Activated naive CD4-positive, alpha-beta T cell treated with anti-CD3 and anti-CD28 coated beads, Interleukin-2, amount 10 ng/mL, durations not matched to agents 7 days and 5 days (primary cell): ENCODE results near the gene GAB2.

Experiments used
- CTCF ChIA-PET: fragments of 350-600 bp; sonication (Branson Sonifier 250); formaldehyde crosslinking; loops from one replicate; lab custom pipeline; 2021; ENCODE audit warnings: antibody characterized with exemption; lab: Charles Lee
- DNase-seq: peaks from one replicate; pipeline ENCODE4 v3.0.0-alpha.2; 2020
- H3K27ac Mint-ChIP-seq: one replicate; pipeline ENCODE4 v1.8.0; 2021; ENCODE audit warnings: mild to moderate bottlenecking, moderate library complexity, mixed read lengths
- H3K27me3 Mint-ChIP-seq: one replicate; pipeline ENCODE4 v1.8.0; 2021; ENCODE audit warnings: mild to moderate bottlenecking, mixed read lengths
- H3K36me3 Mint-ChIP-seq: one replicate; pipeline ENCODE4 v1.8.0; 2021; ENCODE audit warnings: mixed read lengths
- H3K4me1 Mint-ChIP-seq: one replicate; pipeline ENCODE4 v1.8.0; 2021; ENCODE audit warnings: mixed read lengths
- H3K4me3 Mint-ChIP-seq: one replicate; pipeline ENCODE4 v1.8.0; 2021; ENCODE audit warnings: mild to moderate bottlenecking, moderate library complexity, mixed read lengths
- H3K9me3 Mint-ChIP-seq: one replicate; pipeline ENCODE4 v1.8.0; 2021; ENCODE audit warnings: mixed read lengths

Gene GAB2

DNA sequence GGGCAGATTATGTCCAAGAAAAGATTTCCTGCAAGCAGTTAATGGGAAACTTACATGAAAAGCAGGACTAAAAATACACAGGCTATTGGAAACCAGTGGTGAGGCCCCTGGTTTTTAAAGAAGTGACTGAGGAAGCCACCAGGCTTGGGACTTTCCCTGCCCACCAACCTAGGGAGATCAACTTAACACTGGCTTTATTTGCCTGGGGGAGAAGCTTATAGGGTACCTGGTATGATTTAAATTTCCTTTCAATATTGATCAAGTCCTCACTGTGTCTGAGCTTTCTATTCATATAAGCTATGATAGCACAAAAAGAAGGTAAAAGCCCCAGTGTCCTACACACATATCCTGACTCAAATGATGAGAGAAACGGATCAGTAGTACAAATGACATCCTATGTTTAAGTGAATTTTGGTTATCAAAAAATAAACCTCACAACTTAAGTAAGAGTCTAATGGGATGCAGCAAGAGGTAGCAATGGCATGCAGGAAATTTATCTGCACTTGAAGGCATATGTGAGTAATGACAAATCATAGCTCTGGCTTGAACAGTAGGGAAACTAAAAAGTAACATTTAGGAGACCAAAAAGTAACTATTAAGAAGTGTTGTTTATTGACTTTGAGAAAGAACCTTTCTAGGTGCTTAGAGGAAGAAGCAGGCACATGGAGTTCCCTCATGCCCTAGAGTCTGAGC, 85.3 kb downstream of the GAB2 start:
- Mint-ChIP-seq H3K36me3 (peaks cover 24% of the 10 kb centered on the region), H3K27ac (peak overlapping the region; percentile 9), H3K4me3 (no peak overlapping the region), H3K4me1 (peaks cover 32% of the 10 kb centered on the region), H3K27me3 (no peaks in the 10 kb centered on the region), H3K9me3 (no peaks in the 10 kb centered on the region)
- CTCF ChIA-PET, result interaction anchor here (1.4 kb wide), 1 partner anchor 40 kb away, joined by 4 read pairs; no protein-coding TSS in a partner anchor
- no peak for DNase-seq

DNA sequence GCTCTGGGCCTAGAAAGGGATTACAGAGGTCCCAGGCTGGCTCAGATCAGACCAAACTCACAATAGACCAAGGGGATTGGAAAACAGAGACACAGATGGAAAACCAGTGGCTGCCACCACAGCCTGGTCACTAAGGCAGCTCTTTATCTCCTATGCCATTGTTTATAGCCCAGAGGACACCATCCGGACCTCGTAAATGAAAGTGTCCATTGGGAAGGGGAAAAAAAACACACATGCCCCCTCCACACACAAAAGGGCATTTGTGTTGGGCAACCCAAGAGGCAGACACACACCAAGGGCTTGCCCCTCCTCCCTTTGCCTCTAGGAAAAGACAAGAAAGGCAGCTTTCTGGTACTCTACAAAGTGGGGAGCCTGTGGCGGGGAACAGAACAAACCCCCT, 85.9 kb downstream of the GAB2 start:
- Mint-ChIP-seq H3K9me3 (no peaks in the 10 kb centered on the region), H3K4me3 (no peak overlapping the region), H3K36me3 (peaks cover 28% of the 10 kb centered on the region), H3K4me1 (peaks cover 32% of the 10 kb centered on the region), H3K27ac (no peak overlapping the region), H3K27me3 (no peaks in the 10 kb centered on the region)
- no peak for DNase-seq
- CTCF ChIA-PET, result no interaction called here

DNA sequence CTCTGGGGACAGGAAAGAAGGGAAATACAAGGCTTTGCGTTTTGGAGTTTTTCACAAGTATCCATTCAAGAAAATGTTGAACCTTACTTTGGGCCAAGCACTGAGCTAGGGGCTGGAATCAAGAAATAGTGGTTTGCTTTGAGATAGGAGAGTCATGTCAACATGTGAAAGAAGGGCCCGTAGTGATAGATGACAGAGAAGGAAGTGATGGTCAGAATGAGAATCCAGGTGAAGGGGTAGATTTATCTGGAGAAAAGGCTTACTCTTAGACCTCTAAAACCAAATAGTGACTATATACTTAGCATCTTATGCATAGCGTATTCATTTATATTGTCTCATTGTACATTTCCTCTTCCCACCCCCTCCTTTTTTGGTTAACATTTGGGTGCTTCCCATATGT, 87.3 kb downstream of the GAB2 start:
- CTCF ChIA-PET, result no interaction called here
- H3K27me3 Mint-ChIP-seq, result no peaks in the 10 kb centered on the region

DNA sequence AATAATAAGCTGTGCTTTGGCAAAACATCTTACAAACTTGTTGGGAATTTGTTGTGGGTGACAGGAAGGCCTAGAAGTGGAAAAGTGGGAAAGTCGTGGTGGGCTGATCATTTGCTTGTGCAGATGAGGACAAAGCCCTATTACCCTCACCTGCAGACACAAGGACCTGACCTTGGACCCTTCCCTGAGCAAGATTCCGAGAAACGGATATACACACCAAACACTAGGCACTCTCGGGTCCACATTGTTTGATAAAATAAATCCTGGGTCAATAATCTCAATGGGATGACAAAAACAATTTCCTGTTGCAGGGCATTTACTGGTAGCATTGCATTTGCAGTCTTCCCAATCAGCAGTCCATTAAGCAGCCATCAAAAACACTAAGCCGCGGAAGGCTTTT, 89.7 kb downstream of the GAB2 start:
- DNase-seq, result no peak
- H3K4me3 Mint-ChIP-seq, result no peak overlapping the region
- H3K9me3 Mint-ChIP-seq, result no peaks in the 10 kb centered on the region
- no peak overlapping the region for H3K27ac Mint-ChIP-seq
- H3K36me3 Mint-ChIP-seq, result peaks cover 34% of the 10 kb centered on the region
- H3K27me3 Mint-ChIP-seq, result no peaks in the 10 kb centered on the region
- CTCF ChIA-PET, result no interaction called here
- H3K4me1 Mint-ChIP-seq, result peaks cover 60% of the 10 kb centered on the region

More for the DNA sequence above, 87.3 kb downstream of the GAB2 start:
- no peak overlapping the region for H3K27ac Mint-ChIP-seq
- H3K4me3 Mint-ChIP-seq, result no peak overlapping the region
- H3K4me1 Mint-ChIP-seq, result peaks cover 45% of the 10 kb centered on the region
- no peaks in the 10 kb centered on the region for H3K9me3 Mint-ChIP-seq
- peaks cover 28% of the 10 kb centered on the region for H3K36me3 Mint-ChIP-seq
- DNase-seq, result no peak

DNA sequence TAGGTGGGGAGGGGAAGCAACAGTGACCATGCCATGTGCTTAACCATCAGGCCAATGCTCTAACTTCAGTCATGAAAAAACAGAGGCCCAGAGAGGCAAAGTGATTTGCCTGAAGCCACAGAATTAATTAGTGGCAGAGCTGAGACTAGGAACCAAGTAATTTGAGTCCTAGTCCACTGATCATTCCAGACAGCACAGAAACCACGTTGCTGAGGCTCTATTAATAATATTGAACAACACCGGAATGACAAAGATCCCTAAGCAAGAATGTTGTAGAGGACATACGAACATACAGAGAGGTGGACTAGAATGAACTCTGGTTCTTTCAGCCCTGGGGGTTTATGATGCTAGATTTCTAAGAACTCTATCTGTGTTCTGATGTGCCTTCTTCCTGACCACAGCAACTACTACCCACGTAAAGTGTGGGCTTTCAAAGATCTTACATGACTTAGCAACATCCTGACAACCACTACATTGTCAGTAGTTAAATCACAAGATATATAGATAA, 92.3 kb downstream of the GAB2 start:
- peak; percentile 37 for DNase-seq
- Mint-ChIP-seq H3K4me3 (no peak overlapping the region), H3K27me3 (no peaks in the 10 kb centered on the region), H3K9me3 (no peaks in the 10 kb centered on the region), H3K36me3 (peaks cover 35% of the 10 kb centered on the region), H3K4me1 (peaks cover 45% of the 10 kb centered on the region), H3K27ac (peak overlapping the region; percentile 87)
- CTCF ChIA-PET, result interaction anchor here (1.0 kb wide), 1 partner anchor 27 kb away, joined by 3 read pairs; no protein-coding TSS in a partner anchor

DNA sequence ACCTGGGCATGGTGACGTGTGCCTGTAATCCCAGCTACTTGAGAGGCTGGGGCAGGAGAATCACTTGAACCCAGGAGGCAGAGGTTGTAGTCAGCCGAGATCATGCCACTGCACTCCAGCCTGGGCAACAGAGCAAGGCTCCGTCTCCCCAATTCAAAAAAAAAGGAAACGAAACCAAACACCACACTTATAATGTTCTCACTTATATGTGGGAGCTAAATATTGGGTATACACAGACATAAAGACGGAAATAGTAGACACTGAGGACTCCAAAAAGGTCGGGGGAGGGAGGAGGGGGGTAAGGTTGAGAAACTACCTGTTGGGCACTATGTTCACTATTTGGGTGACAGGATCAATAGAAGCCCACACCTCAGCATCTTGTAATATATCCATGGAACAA, 94.3 kb downstream of the GAB2 start:
- no peak for DNase-seq
- Mint-ChIP-seq H3K27me3 (no peaks in the 10 kb centered on the region), H3K27ac (no peak overlapping the region), H3K36me3 (peaks cover 25% of the 10 kb centered on the region), H3K4me1 (peaks cover 51% of the 10 kb centered on the region), H3K9me3 (no peaks in the 10 kb centered on the region), H3K4me3 (no peak overlapping the region)
- CTCF ChIA-PET, result no interaction called here

DNA sequence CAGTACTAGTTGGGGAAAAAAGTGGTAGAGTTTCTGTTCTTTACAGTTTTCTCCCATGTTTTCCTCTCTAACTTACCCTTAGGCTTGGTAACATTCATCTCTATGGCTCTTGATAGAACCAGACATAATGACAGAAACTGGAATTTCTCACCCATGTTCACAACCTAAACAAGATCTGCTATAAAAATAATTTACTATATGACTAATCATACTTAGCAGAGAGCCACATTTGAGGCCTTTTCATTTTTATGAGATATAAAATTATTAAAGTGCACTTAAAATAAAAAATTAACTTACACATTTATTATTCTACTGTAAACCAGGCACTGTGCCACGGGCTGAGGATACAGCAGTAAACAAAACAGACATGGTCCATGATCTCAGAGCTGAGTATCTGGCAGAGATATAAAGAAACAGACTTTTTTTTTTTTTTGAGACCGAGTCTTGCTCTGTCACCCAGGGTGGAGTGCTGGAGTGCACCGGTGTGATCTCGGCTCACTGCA, 98.1 kb downstream of the GAB2 start:
- Mint-ChIP-seq H3K27me3 (peaks cover 9% of the 10 kb centered on the region), H3K9me3 (no peaks in the 10 kb centered on the region), H3K36me3 (peaks cover 9% of the 10 kb centered on the region), H3K4me1 (peaks cover 31% of the 10 kb centered on the region), H3K27ac (no peak overlapping the region), H3K4me3 (no peak overlapping the region)
- DNase-seq, result no peak
- CTCF ChIA-PET, result interaction anchor here (1.4 kb wide), 1 partner anchor 245 kb away, joined by 3 read pairs; no protein-coding TSS in a partner anchor

DNA sequence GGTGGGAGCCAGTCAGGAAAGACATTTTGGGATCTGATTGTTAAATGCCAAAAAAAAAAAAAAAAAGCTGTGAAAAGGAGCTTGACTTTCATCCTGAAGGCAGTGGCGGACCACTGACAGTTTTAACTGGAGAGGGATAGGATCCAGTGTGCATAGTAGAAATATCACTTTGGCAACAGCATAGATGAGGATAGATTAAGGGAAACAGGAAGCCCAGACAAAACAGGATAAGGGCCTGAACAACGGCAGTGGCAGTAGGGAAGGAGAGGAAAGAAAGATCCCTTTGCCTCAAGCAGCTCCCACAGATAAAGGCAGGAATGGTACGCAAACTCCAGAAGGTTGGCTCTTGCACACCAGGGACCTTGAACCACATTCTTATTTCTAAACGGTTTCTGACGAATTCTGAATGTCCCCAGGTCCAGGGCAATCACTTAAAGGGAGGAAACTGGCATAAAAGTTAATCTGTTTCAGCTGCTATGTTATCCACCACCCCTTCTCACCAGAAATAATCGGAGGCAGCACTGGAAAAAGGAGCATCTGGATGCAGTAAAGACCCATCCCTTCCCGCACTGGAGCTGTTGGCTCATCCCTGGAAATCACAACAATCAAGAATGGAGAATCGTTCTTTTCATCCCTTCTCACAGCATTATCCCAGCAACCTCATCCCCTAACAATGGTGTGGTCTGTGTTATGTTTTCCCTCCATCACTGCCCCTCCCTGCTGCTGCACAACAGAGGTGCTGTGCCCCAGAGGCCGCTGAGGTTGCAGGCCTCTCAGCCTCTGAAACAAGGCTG, 99.1 kb downstream of the GAB2 start:
- Mint-ChIP-seq H3K4me1 (peaks cover 25% of the 10 kb centered on the region), H3K4me3 (no peak overlapping the region), H3K9me3 (no peaks in the 10 kb centered on the region), H3K27me3 (peaks cover 9% of the 10 kb centered on the region), H3K27ac (no peak overlapping the region), H3K36me3 (peaks cover 5% of the 10 kb centered on the region)
- CTCF ChIA-PET, result no interaction called here
- DNase-seq, result no peak

DNA sequence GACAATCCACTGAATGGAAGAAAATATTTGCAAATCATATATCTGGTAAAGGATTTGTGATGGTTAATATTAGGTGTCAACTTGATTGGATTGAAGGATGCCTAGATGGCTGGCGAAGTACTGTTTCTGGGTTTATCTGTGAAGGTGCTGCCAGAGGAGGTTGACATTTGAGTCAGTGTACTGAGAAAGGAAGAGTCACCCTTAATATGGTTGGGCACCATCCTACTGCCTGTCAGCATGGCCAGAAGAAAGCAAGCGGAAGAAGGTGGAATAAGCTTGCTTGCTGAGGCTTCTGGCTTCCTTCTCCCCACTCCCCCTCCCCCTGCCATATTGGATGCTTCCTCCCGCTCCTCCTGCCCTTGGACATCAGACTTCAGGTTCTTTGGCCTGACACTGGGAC, 101.9 kb downstream of the GAB2 start:
- H3K4me1 Mint-ChIP-seq, result peaks cover 46% of the 10 kb centered on the region

DNA sequence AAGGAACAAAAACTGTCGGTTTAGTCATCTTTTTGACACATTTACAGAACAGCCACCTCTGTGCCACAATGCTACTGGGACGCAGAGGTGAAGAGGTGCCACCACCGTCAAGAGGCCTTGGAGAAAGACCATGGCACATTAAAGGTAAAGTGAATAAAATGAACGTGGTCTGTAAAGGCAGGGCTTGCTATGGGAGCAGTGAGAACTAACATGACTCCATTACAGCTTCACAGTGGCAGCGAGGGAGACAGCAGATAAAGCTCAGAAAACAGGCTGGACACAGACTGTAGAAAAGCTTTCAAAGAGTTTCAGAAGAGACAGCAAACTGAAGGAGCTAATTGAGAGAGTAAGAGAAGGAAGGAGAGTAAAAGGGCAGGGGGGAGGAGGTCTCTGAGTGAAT, 102.9 kb downstream of the GAB2 start:
- CTCF ChIA-PET, result interaction anchor here (0.8 kb wide), 1 partner anchor 104 kb away, joined by 3 read pairs; no protein-coding TSS in a partner anchor
- H3K9me3 Mint-ChIP-seq, result no peaks in the 10 kb centered on the region
- peaks cover 49% of the 10 kb centered on the region for H3K4me1 Mint-ChIP-seq
- no peak for DNase-seq
- H3K36me3 Mint-ChIP-seq, result no peaks in the 10 kb centered on the region
- no peak overlapping the region for H3K27ac Mint-ChIP-seq
- H3K4me3 Mint-ChIP-seq, result no peak overlapping the region
- peaks cover 9% of the 10 kb centered on the region for H3K27me3 Mint-ChIP-seq

More for the DNA sequence above, 101.9 kb downstream of the GAB2 start:
- H3K27me3 Mint-ChIP-seq, result peaks cover 9% of the 10 kb centered on the region
- no peaks in the 10 kb centered on the region for H3K9me3 Mint-ChIP-seq
- H3K4me3 Mint-ChIP-seq, result no peak overlapping the region
- DNase-seq, result no peak
- CTCF ChIA-PET, result no interaction called here
- H3K36me3 Mint-ChIP-seq, result peaks cover 4% of the 10 kb centered on the region
- H3K27ac Mint-ChIP-seq, result no peak overlapping the region

DNA sequence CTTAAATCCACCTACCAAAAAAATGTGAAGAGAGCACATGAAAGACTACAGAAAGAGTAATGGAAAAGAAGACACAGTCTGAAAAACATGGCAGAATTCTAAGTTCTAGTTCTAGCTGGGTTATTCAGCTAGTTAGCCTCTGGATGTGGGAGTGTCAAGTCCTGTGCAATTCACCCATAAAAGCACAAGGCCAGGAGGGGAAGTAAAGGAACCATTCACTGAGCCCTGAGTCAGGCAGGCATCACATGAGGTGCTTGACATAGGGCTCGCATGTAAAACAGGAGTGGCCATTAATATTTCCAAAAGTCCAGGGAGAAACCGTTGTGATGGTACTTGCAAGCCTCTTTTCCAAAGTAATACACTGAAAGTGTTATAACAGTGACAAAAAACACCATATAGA, 103.7 kb downstream of the GAB2 start:
- Mint-ChIP-seq H3K27ac (no peak overlapping the region), H3K27me3 (peaks cover 9% of the 10 kb centered on the region), H3K9me3 (no peaks in the 10 kb centered on the region), H3K4me3 (no peak overlapping the region), H3K36me3 (no peaks in the 10 kb centered on the region), H3K4me1 (peaks cover 47% of the 10 kb centered on the region)
- DNase-seq, result no peak
- CTCF ChIA-PET, result interaction anchor here (0.8 kb wide), 1 partner anchor 105 kb away, joined by 3 read pairs; no protein-coding TSS in a partner anchor

DNA sequence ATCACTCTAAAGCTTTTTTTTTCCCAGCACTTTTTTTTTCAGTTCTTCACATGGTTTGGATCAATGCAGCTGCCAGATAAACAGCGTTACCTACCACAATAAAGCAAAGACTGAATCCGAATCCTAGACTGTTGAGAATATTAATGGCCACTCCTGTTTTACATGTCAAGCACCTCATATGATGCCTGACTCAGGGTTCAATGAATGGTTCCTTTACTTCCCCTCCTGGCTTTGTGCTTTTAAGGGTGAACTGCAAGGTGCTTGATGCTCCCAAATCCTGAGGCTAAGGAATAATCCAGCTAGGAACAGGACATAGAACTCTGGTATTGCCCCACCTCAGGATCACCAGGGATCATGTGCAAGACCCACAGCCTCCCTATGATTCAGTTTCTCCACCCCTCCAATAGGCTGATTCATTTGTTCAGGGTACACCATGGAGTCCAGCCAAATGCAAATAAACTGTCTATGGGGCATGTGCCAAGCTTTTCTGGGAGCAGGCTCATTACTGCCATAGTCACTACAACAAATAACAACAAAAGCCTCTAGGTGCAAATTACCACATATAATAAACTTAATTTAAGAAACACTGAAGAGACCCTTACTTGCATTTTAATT, 104.3 kb downstream of the GAB2 start:
- Mint-ChIP-seq H3K27ac (no peak overlapping the region), H3K9me3 (no peaks in the 10 kb centered on the region), H3K36me3 (no peaks in the 10 kb centered on the region), H3K4me1 (peaks cover 42% of the 10 kb centered on the region), H3K4me3 (no peak overlapping the region), H3K27me3 (peaks cover 9% of the 10 kb centered on the region)
- no peak for DNase-seq
- CTCF ChIA-PET, result no interaction called here

DNA sequence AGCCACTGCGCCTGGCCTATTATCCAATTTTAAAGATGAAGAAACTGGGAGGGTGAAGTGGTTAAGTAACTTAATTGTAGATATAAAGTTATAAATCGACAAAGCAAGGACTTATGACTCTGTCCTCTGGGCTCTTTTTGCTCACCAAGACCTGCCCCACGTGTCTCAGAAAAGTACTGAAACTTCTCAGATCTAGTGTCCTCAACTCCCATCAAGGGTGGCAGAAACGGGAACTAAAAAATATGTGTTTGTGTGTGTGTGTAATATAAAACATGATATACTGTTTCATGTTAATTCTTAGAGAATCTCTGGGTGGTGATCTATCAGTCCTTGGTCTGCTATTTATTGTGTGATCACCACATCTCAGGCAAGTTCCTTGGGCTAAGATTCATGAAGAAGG, 104.9 kb downstream of the GAB2 start:
- Mint-ChIP-seq H3K9me3 (no peaks in the 10 kb centered on the region), H3K27ac (no peak overlapping the region), H3K36me3 (no peaks in the 10 kb centered on the region), H3K4me1 (peaks cover 40% of the 10 kb centered on the region), H3K4me3 (no peak overlapping the region), H3K27me3 (peaks cover 12% of the 10 kb centered on the region)
- CTCF ChIA-PET, result interaction anchor here (0.9 kb wide), 1 partner anchor 21 kb away, joined by 3 read pairs; no protein-coding TSS in a partner anchor
- DNase-seq, result no peak
